CD4-positive, alpha-beta T cell (primary cell): ENCODE measurements around the gene FBN3. TPM values are rescaled to one million over a fixed set of nuclear protein-coding genes. Genes with fewer than 3 reads are reported as not detected.
"Not testable (repeated sequence)": the region's sequence is repeated elsewhere in the genome, so short reads cannot be mapped to it uniquely, and the experiment has no call there.

Experiments
- ATAC-seq: fragments of 200-7000 bp; cut with Tn5 transposase; one replicate; pipeline ENCODE4 v1.10.0; 2022; ENCODE audit warnings: mild to moderate bottlenecking; ENCODE audit not compliant: poor library complexity
- CTCF ChIA-PET: fragments of 350-600 bp; sonication (Branson Sonifier 250); formaldehyde crosslinking; loops from one replicate; lab custom pipeline; 2021; ENCODE audit warnings: antibody characterized with exemption, inconsistent platforms; lab: Charles Lee
- POLR2A ChIA-PET: fragments of 350-600 bp; sonication (Branson Sonifier 250); formaldehyde crosslinking; loops from one replicate; lab custom pipeline; 2021; ENCODE audit warnings: antibody characterized with exemption, inconsistent platforms; lab: Charles Lee
- DNase-seq, 14 experiments: peaks; one replicate each; pipeline ENCODE4 v3.0.0-alpha.2; 2013 to 2020; ENCODE audit warnings: mixed read lengths in 2 of 14
- H3K27ac ChIP-seq, 2 donors: one replicate each; pipeline versions ENCODE4 v1.5.1 to v1.7.0; 2013; ENCODE audit warnings: low read length in 2 of 2, low read depth in 1 of 2, mild to moderate bottlenecking in 1 of 2
- H3K27me3 ChIP-seq, 2 experiments: 1 replicate in 1 of 2; 2 replicates in 1 of 2; pipeline versions ENCODE4 v1.6.1 to v1.7.0; 2013; ENCODE audit warnings: low read length in 2 of 2, control low read depth in 1 of 2, mild to moderate bottlenecking in 1 of 2, moderate library complexity in 1 of 2; ENCODE audit not compliant: insufficient read depth in 2 of 2, control insufficient read depth in 1 of 2
- H3K36me3 ChIP-seq: one replicate; pipeline ENCODE4 v1.6.1; 2013; ENCODE audit warnings: low read length, control low read depth; ENCODE audit not compliant: insufficient read depth
- H3K4me1 ChIP-seq: one replicate; pipeline ENCODE4 v1.6.1; 2013; ENCODE audit warnings: low read length, control low read depth; ENCODE audit not compliant: insufficient read depth
- H3K4me3 ChIP-seq: one replicate; pipeline ENCODE4 v1.5.1; 2013; ENCODE audit warnings: mild to moderate bottlenecking, low read length, moderate library complexity
- H3K9me3 ChIP-seq, 2 experiments: 1 replicate in 1 of 2; 2 replicates in 1 of 2; pipeline versions ENCODE4 v1.6.1 to v1.7.0; 2013; ENCODE audit warnings: low read length in 2 of 2, mild to moderate bottlenecking in 2 of 2, control low read depth in 1 of 2, moderate library complexity in 1 of 2; ENCODE audit not compliant: control insufficient read depth in 1 of 2, insufficient read depth in 1 of 2
- H3K27ac Mint-ChIP-seq: one replicate; pipeline ENCODE4 v1.8.0; 2020; ENCODE audit warnings: mixed read lengths
- H3K27me3 Mint-ChIP-seq: one replicate; pipeline ENCODE4 v1.8.0; 2021; ENCODE audit warnings: mixed read lengths
- H3K36me3 Mint-ChIP-seq: one replicate; pipeline ENCODE4 v1.8.0; 2021; ENCODE audit warnings: low read depth, mixed read lengths
- H3K4me1 Mint-ChIP-seq: one replicate; pipeline ENCODE4 v1.8.0; 2021; ENCODE audit warnings: low read depth, mixed read lengths
- H3K4me3 Mint-ChIP-seq: one replicate; pipeline ENCODE4 v1.8.0; 2020; ENCODE audit warnings: mild to moderate bottlenecking, mixed read lengths
- H3K9me3 Mint-ChIP-seq: one replicate; pipeline ENCODE4 v1.8.0; 2020; ENCODE audit warnings: mixed read lengths
- intact Hi-C, 2 experiments: fragments of 100-400 bp; cut with DNase I in 1 of 2; cut with micrococcal nuclease in 1 of 2; formaldehyde crosslinking; loops; one replicate each; pipeline versions ENCODE4 v1.15.1 to v1.9.0; 2023 to 2025; cut with DNase I, micrococcal nuclease
- total RNA-seq, 174 experiments: library from RNA in 2 of 174; stranded (reverse) in 2 of 174; gene quantifications; one replicate each; pipeline ENCODE4 v1.2.3 and lab custom pipeline; 2021 to 2026
- TF ChIP-seq, protein P1 (sequence below): fragments of 200-600 bp; IDR thresholded peaks from one replicate; pipeline ENCODE4 v1.8.0; 2022; ENCODE audit warnings: antibody characterized with exemption, mild to moderate bottlenecking

Gene FBN3
- total RNA-seq, 2 experiments from 2014 or later: not detected

DNA sequence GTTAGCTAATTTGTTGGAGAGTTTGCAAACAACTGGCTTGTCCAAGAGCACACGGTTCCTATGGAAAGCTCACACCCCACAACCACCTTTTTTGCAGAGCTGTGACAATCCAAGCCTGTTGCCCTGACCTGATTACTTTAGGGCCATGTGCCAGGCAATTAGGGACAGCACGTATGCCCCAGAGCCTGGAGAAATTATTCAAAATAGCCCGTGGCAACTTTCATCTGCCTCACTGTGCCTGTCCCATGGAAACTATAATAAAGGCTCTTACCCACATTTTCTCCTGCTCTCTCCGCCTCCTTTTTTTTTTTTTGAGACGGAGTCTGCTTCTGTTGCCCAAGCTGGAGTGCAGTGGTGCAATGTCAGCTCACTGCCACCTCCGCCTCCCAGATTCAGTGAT lies 18.6 kb upstream of the FBN3 start:
- ATAC-seq: no peak
- Mint-ChIP-seq H3K9me3 (no peaks in the 10 kb centered on the region), H3K36me3 (no peaks in the 10 kb centered on the region), H3K27me3 (no peaks in the 10 kb centered on the region), H3K4me3 (no peak overlapping the region), H3K27ac (no peak overlapping the region), H3K4me1 (no peaks in the 10 kb centered on the region)
- DNase-seq: no peak
- H3K9me3 ChIP-seq: no peaks in the 10 kb centered on the region
- POLR2A ChIA-PET: no interaction called here
- TF ChIP-seq, protein P1, sequence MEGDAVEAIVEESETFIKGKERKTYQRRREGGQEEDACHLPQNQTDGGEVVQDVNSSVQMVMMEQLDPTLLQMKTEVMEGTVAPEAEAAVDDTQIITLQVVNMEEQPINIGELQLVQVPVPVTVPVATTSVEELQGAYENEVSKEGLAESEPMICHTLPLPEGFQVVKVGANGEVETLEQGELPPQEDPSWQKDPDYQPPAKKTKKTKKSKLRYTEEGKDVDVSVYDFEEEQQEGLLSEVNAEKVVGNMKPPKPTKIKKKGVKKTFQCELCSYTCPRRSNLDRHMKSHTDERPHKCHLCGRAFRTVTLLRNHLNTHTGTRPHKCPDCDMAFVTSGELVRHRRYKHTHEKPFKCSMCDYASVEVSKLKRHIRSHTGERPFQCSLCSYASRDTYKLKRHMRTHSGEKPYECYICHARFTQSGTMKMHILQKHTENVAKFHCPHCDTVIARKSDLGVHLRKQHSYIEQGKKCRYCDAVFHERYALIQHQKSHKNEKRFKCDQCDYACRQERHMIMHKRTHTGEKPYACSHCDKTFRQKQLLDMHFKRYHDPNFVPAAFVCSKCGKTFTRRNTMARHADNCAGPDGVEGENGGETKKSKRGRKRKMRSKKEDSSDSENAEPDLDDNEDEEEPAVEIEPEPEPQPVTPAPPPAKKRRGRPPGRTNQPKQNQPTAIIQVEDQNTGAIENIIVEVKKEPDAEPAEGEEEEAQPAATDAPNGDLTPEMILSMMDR: no peak
- H3K27me3 ChIP-seq: no peaks in the 10 kb centered on the region
- H3K4me3 ChIP-seq: no peak overlapping the region
- H3K4me1 ChIP-seq: no peaks in the 10 kb centered on the region
- intact Hi-C loops: no loop called here
- no peaks in the 10 kb centered on the region for H3K36me3 ChIP-seq
- H3K27ac ChIP-seq: no peak overlapping the region
- CTCF ChIA-PET: no interaction called here

DNA sequence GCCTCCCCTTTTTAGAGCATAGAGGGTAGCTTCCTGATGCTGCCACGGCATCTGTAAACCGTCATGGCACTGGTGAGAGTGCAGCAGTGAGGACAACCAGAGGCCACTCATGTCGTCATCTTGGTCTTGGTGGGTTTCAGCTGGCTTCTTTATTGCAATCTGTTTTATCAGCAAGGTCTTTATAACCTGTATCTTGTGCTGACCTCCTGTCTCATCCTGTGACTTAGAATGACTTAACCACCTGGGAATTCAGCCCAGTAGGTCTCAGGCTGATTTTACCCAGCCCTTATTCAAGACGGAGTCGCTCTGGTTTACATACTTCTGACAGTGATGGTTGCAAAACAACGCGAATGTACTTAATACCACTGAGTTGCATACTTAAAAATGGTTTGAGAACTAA lies 14.4 kb upstream of the FBN3 start:
- POLR2A ChIA-PET: no interaction called here
- H3K27me3 Mint-ChIP-seq: no peaks in the 10 kb centered on the region

DNA sequence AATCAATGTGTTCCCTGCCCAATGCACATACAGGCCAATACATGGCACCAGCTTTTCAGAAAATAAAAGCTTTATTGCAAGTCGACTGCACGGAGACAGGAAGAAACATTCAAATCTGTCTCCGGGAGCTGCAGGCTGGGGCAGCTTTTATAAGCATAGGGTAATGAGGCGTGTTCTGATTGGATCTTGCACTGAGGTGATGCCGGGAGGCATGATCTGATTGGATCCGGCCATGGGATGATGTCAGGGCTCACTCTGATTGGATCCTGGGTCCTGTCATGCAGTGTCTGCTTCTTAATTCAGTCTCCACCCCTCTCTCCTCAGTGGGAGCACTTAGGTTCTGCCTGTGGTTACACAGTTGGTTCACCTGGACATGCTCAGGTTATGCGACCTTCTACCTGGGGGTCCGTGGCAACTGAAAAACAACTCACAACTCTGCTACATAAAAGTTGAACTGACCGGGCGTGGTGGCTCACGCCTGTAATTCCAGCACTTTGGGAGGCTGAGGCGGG lies 11.8 kb upstream of the FBN3 start:
- H3K27ac ChIP-seq: no peak overlapping the region
- DNase-seq (no peak), ATAC-seq (no peak)
- H3K4me3 ChIP-seq: no peak overlapping the region
- Mint-ChIP-seq H3K27me3 (peaks cover 11% of the 10 kb centered on the region), H3K4me1 (no peaks in the 10 kb centered on the region), H3K4me3 (no peak overlapping the region), H3K27ac (no peak overlapping the region), H3K36me3 (no peaks in the 10 kb centered on the region), H3K9me3 (no peaks in the 10 kb centered on the region)
- TF ChIP-seq, protein P1: no peak
- H3K36me3 ChIP-seq: no peaks in the 10 kb centered on the region
- ChIA-PET POLR2A (no interaction called here), CTCF (no interaction called here)
- intact Hi-C loops: no loop called here
- no peaks in the 10 kb centered on the region for H3K27me3 ChIP-seq
- no peaks in the 10 kb centered on the region for H3K9me3 ChIP-seq
- H3K4me1 ChIP-seq: no peaks in the 10 kb centered on the region

More for the DNA sequence above, 14.4 kb upstream of the FBN3 start:
- TF ChIP-seq, protein P1: no peak
- intact Hi-C loops: no loop called here
- CTCF ChIA-PET: no interaction called here
- DNase-seq: no peak
- Histone ChIP-seq H3K4me3 (no peak overlapping the region), H3K27ac (no peak overlapping the region), H3K9me3 (no peaks in the 10 kb centered on the region), H3K4me1 (no peaks in the 10 kb centered on the region), H3K36me3 (no peaks in the 10 kb centered on the region), H3K27me3 (no peaks in the 10 kb centered on the region)
- H3K9me3 Mint-ChIP-seq: no peaks in the 10 kb centered on the region
- no peaks in the 10 kb centered on the region for H3K4me1 Mint-ChIP-seq
- no peaks in the 10 kb centered on the region for H3K36me3 Mint-ChIP-seq
- no peak overlapping the region for H3K4me3 Mint-ChIP-seq
- H3K27ac Mint-ChIP-seq: no peak overlapping the region
- no peak for ATAC-seq

DNA sequence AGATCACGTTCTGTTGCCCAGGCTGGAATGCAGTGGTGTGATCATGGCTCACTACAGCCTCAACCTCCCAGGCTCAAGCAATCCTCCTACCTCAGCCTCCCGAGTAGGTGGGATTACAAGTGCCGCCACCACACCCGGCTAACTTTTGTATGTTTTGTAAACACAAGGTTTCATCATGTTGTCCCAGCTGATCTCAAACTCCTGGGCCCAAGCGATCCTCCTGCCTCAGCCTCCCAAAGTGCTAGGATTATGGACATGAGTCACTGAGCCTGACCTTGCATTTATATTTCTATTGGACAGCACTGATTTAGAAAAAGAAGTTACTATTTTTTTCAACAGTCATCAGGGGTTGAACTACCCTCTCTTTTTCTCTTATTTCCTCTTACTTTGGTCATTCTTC lies 9.9 kb upstream of the FBN3 start:
- H3K27me3 ChIP-seq: not testable (repeated sequence)

More for the DNA sequence above, 9.9 kb upstream of the FBN3 start:
- H3K9me3 ChIP-seq, DNase-seq, H3K36me3 Mint-ChIP-seq, H3K36me3 ChIP-seq, H3K4me1 Mint-ChIP-seq, POLR2A ChIA-PET, H3K4me1 ChIP-seq, H3K27ac Mint-ChIP-seq, H3K4me3 ChIP-seq, H3K27ac ChIP-seq, H3K9me3 Mint-ChIP-seq, ATAC-seq, H3K4me3 Mint-ChIP-seq: not testable (repeated sequence)
- intact Hi-C loops: loop anchor here in 1 of 2 experiments (10.0 kb wide), 1 partner anchor 215 kb away; the partner anchor contains the start of gene TIMM44
- peaks cover 24% of the 10 kb centered on the region for H3K27me3 Mint-ChIP-seq
- CTCF ChIA-PET: interaction anchor here (1.5 kb wide), 1 partner anchor 94 kb away, joined by 7 read pairs; no protein-coding TSS in a partner anchor
